Thoracic aorta (tissue), 2 donors: Measurements from ENCODE around the gene GZF1. TPM values are rescaled to one million over a fixed set of nuclear protein-coding genes. Genes with fewer than 3 reads are reported as not detected.

ENCODE experiments used
- ATAC-seq: fragments of 150-250 bp; one replicate; pipeline ENCODE4 v1.8.0; 2017; ENCODE audit warnings: low read depth; ENCODE audit not compliant: insufficient number of reproducible peaks, low FRiP score
- DNase-seq: peaks from one replicate; pipeline ENCODE4 v3.0.0-alpha.2; 2020; ENCODE audit warnings: low spot score
- H3K27ac ChIP-seq, 2 donors: fragments of 200-600 bp; sonication (generic); 1 replicate in 1 of 2; 2 replicates in 1 of 2; pipeline ENCODE4 v1.5.1; 2016; ENCODE audit warnings: mild to moderate bottlenecking in 2 of 2, moderate library complexity in 2 of 2
- H3K27me3 ChIP-seq: fragments of 200-600 bp; sonication (generic); replicated peaks from 2 replicates; pipeline ENCODE4 v1.6.0; 2016; ENCODE audit warnings: mild to moderate bottlenecking; ENCODE audit not compliant: insufficient read depth
- H3K36me3 ChIP-seq: fragments of 200-600 bp; sonication (generic); one replicate; pipeline ENCODE4 v1.5.1; 2016
- H3K4me1 ChIP-seq, 2 donors: fragments of 200-600 bp; sonication (generic); 1 replicate in 1 of 2; 2 replicates in 1 of 2; pipeline versions ENCODE4 v1.5.1 to v1.6.0; 2016; ENCODE audit warnings: low read depth in 2 of 2, mild to moderate bottlenecking in 1 of 2; ENCODE audit not compliant: control insufficient read depth in 1 of 2
- H3K4me3 ChIP-seq: fragments of 200-600 bp; sonication (generic); 2 replicates; pipeline ENCODE4 v1.5.1; 2016; ENCODE audit warnings: mild to moderate bottlenecking
- H3K9me3 ChIP-seq: fragments of 200-600 bp; sonication (generic); 2 replicates; pipeline ENCODE4 v1.5.1; 2016
- CTCF ChIP-seq: fragments of 200-600 bp; sonication (generic); IDR thresholded peaks from one replicate; pipeline ENCODE4 v1.5.1; 2019; ENCODE audit warnings: antibody characterized with exemption
- total RNA-seq, 2 donors: library from RNA; depleted of rRNA; stranded (reverse); fragments of >200 nt; gene quantifications; one replicate each; pipeline versions ENCODE4 v1.1.0 to v1.2.3, GENCODE V29; 2016

The GZF1 gene
- total RNA-seq, 2 donors from 2014 or later: 14.5 to 18.9 TPM

- DNase-seq (no peak), ATAC-seq (no peak)
- H3K4me3 ChIP-seq: no peak overlapping the region
- peaks cover 6 to 27% of the 10 kb centered on the region in 2 donors for H3K4me1 ChIP-seq
- no peak overlapping the region for H3K27ac ChIP-seq
- no peak for TF ChIP-seq CTCF
- H3K36me3 ChIP-seq: peaks cover 35% of the 10 kb centered on the region
- no peaks in the 10 kb centered on the region for H3K9me3 ChIP-seq
- H3K27me3 ChIP-seq: no peaks in the 10 kb centered on the region
Observed at GRCh38 chr20:23368316-23369071, 6.5 kb downstream of the GZF1 start.

DNA sequence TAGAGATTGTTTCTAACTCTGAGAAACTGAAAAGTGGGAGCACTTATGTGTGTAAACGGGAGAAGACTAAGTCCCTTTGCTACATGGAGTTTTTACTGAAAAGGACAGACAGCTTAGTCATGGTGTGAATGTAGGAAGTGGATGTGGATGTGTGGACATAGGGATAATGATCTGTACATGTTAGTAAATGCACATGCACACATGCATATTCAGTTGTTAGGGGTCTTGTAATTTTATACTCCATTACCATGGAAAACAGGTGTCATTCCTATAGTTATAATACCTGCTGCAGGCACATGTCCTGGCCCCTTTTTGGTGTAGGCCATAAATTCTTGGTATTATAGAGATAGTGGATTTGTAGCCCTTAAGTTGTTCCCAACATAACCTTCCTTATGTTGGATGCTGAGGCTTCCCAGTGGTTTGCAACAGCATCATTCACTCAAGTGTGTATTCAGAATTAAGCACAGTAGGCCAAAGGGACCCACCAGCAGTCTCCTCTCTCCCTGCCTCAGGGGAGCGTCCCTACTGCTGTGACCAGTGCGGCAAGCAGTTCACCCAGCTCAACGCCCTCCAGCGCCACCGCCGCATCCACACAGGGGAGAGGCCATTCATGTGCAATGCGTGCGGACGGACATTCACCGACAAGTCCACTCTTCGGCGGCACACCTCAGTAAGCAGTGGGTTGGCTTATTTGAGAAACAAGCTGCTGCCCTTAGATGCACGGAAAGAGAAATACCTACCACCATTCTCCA, 7.3 kb downstream of the GZF1 start:
- no peak for DNase-seq
- Histone ChIP-seq H3K27ac (no peak overlapping the region), H3K4me3 (no peak overlapping the region), H3K27me3 (no peaks in the 10 kb centered on the region), H3K4me1 (peaks cover under 1 to 21% of the 10 kb centered on the region in 2 donors), H3K9me3 (no peaks in the 10 kb centered on the region), H3K36me3 (peaks cover 38% of the 10 kb centered on the region)
- no peak for TF ChIP-seq CTCF
- no peak for ATAC-seq

GRCh38 chr20:23370274-23370673, 8.3 kb downstream of the GZF1 start:
- H3K36me3 ChIP-seq: peaks cover 33% of the 10 kb centered on the region

GRCh38 chr20:23370873-23371272, 8.9 kb downstream of the GZF1 start:
- no peaks in the 10 kb centered on the region for H3K9me3 ChIP-seq
- TF ChIP-seq CTCF: no peak
- no peak for DNase-seq
- H3K4me3 ChIP-seq: no peak overlapping the region
- no peak for ATAC-seq
- H3K4me1 ChIP-seq: peaks cover 0 to 16% of the 10 kb centered on the region in 2 donors
- peaks cover 33% of the 10 kb centered on the region for H3K36me3 ChIP-seq
- H3K27ac ChIP-seq: no peak overlapping the region
- H3K27me3 ChIP-seq: no peaks in the 10 kb centered on the region

More at GRCh38 chr20:23370274-23370673, 8.3 kb downstream of the GZF1 start:
- TF ChIP-seq CTCF: no peak
- peaks cover 0 to 21% of the 10 kb centered on the region in 2 donors for H3K4me1 ChIP-seq
- no peak overlapping the region for H3K4me3 ChIP-seq
- DNase-seq: no peak
- H3K9me3 ChIP-seq: no peaks in the 10 kb centered on the region
- no peaks in the 10 kb centered on the region for H3K27me3 ChIP-seq
- no peak for ATAC-seq
- no peak overlapping the region for H3K27ac ChIP-seq

DNA sequence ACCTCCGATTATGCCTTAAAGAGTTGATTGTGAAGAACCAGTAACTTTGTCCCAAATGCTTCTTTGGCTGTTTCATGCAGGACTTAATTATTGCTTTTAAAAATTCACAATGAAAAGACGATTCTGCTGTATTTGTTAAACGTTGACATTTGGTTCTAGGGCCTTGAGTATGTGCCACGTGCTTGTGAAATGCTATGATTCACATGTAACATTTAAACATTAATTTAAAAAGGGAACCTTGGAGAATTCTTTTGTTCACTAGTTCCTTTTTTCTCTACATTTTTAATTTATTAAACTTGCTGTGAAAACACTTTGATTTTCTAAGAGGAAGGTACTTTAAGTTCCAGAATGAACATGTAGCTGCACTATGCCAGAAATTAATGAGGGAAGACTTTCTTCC, 9.5 kb downstream of the GZF1 start:
- no peak overlapping the region for H3K27ac ChIP-seq
- ATAC-seq: no peak
- peaks cover 0 to 9% of the 10 kb centered on the region in 2 donors for H3K4me1 ChIP-seq
- peaks cover 33% of the 10 kb centered on the region for H3K36me3 ChIP-seq
- no peaks in the 10 kb centered on the region for H3K27me3 ChIP-seq
- H3K9me3 ChIP-seq: no peaks in the 10 kb centered on the region
- no peak for DNase-seq
- TF ChIP-seq CTCF: no peak
- H3K4me3 ChIP-seq: no peak overlapping the region
